Neural progenitor cell (in vitro differentiated cells): ENCODE data around the gene DIP2A. TPM values are rescaled to one million over a fixed set of nuclear protein-coding genes. Genes with fewer than 3 reads are reported as not detected.

ENCODE experiments used
- DNase-seq: peaks from one replicate; pipeline ENCODE4 v3.0.0-alpha.2; 2016; ENCODE audit warnings: low spot score
- H2AFZ ChIP-seq: fragments of 200-600 bp; sonication (generic); replicated peaks from 2 replicates; pipeline ENCODE4 v1.6.1; 2016; ENCODE audit warnings: antibody characterized with exemption
- H3F3A ChIP-seq: fragments of 200-600 bp; sonication (generic); 2 replicates; pipeline ENCODE4 v1.6.1; 2016; ENCODE audit warnings: antibody characterized with exemption, low read depth
- H3K27ac ChIP-seq: fragments of 200-600 bp; sonication (generic); 2 replicates; pipeline ENCODE4 v1.5.1; 2016; ENCODE audit warnings: mild to moderate bottlenecking
- H3K27me3 ChIP-seq: fragments of 200-600 bp; sonication (generic); 2 replicates; pipeline ENCODE4 v1.6.1; 2016; ENCODE audit warnings: mild to moderate bottlenecking, moderate library complexity
- H3K36me3 ChIP-seq: fragments of 200-600 bp; sonication (generic); 2 replicates; pipeline ENCODE4 v1.5.1; 2016
- H3K4me1 ChIP-seq: fragments of 200-600 bp; sonication (generic); 2 replicates; pipeline ENCODE4 v1.6.1; 2016; ENCODE audit warnings: mixed run types
- H3K4me2 ChIP-seq: fragments of 200-600 bp; sonication (generic); 2 replicates; pipeline ENCODE4 v1.6.1; 2016
- H3K4me3 ChIP-seq: fragments of 200-600 bp; sonication (generic); 2 replicates; pipeline ENCODE4 v1.5.1; 2016
- H3K79me2 ChIP-seq: fragments of 200-600 bp; sonication (generic); 2 replicates; pipeline ENCODE4 v1.6.1; 2016; ENCODE audit warnings: low read depth
- H3K9ac ChIP-seq: fragments of 200-600 bp; sonication (generic); 2 replicates; pipeline ENCODE4 v1.6.1; 2016
- H3K9me3 ChIP-seq: fragments of 200-600 bp; sonication (generic); 2 replicates; pipeline ENCODE4 v1.5.1; 2016; ENCODE audit warnings: low read depth
- H4K20me1 ChIP-seq: fragments of 200-600 bp; sonication (generic); 2 replicates; pipeline ENCODE4 v1.6.1; 2016; ENCODE audit warnings: low read depth
- H3K27ac Mint-ChIP-seq: 3 replicates; pipeline ENCODE4 v1.8.0; 2021; ENCODE audit warnings: mixed read lengths
- H3K27me3 Mint-ChIP-seq: 2 replicates; pipeline ENCODE4 v1.8.0; 2022; ENCODE audit warnings: low read depth, mild to moderate bottlenecking, inconsistent platforms, moderate library complexity, mixed read lengths; ENCODE audit not compliant: insufficient read depth
- H3K36me3 Mint-ChIP-seq: 3 replicates; pipeline ENCODE4 v1.8.0; 2021; ENCODE audit warnings: mixed read lengths
- H3K4me1 Mint-ChIP-seq: 3 replicates; pipeline ENCODE4 v1.8.0; 2021; ENCODE audit warnings: mixed read lengths
- H3K4me3 Mint-ChIP-seq: 3 replicates; pipeline ENCODE4 v1.8.0; 2021; ENCODE audit warnings: mild to moderate bottlenecking, moderate library complexity, mixed read lengths
- H3K9me3 Mint-ChIP-seq: 3 replicates; pipeline ENCODE4 v1.8.0; 2020; ENCODE audit warnings: mixed read lengths
- CTCF ChIP-seq: fragments of 200-600 bp; sonication (generic); IDR thresholded peaks from 2 replicates; pipeline ENCODE4 v1.5.1; 2017; ENCODE audit warnings: antibody characterized with exemption, mild to moderate bottlenecking
- EZH2 ChIP-seq: fragments of 200-600 bp; sonication (generic); IDR thresholded peaks from 2 replicates; pipeline ENCODE4 v1.6.1; 2017; ENCODE audit warnings: antibody characterized with exemption, mild to moderate bottlenecking, moderate library complexity
- EZH2phosphoT487 ChIP-seq: fragments of 200-600 bp; sonication (generic); IDR thresholded peaks from 2 replicates; pipeline ENCODE4 v1.6.1; 2017; ENCODE audit warnings: antibody characterized with exemption
- total RNA-seq: library from RNA; depleted of rRNA; stranded (reverse); fragments of >200 nt; gene quantifications from 2 replicates; pipeline ENCODE4 v1.2.3, GENCODE V29; 2015; ENCODE audit warnings: low replicate concordance

Gene DIP2A
- total RNA-seq, 1 donor from 2014 or later = 50.7 TPM

GRCh38 chr21:46562472-46562871, 103.8 kb downstream of the DIP2A start:
- H3K4me3 Mint-ChIP-seq = no peak overlapping the region

GRCh38 chr21:46562964-46563607, 104.4 kb downstream of the DIP2A start:
- no peak overlapping the region for H3K4me3 Mint-ChIP-seq
- Histone ChIP-seq H2AFZ (no peak overlapping the region), H3K4me2 (no peak overlapping the region), H3K79me2 (no peaks in the 10 kb centered on the region), H3K9me3 (no peaks in the 10 kb centered on the region), H3K9ac (no peak overlapping the region), H3K4me1 (no peaks in the 10 kb centered on the region), H3F3A (no peaks in the 10 kb centered on the region), H3K27me3 (no peaks in the 10 kb centered on the region), H3K4me3 (no peak overlapping the region), H3K27ac (no peak overlapping the region), H3K36me3 (no peaks in the 10 kb centered on the region), H4K20me1 (no peaks in the 10 kb centered on the region)
- H3K9me3 Mint-ChIP-seq = no peaks in the 10 kb centered on the region
- H3K4me1 Mint-ChIP-seq = peaks cover 6% of the 10 kb centered on the region
- no peaks in the 10 kb centered on the region for H3K27me3 Mint-ChIP-seq
- H3K27ac Mint-ChIP-seq = peak overlapping the region; percentile 12
- TF ChIP-seq CTCF (no peak), EZH2phosphoT487 (no peak), EZH2 (no peak)
- peaks cover 41% of the 10 kb centered on the region for H3K36me3 Mint-ChIP-seq
- no peak for DNase-seq

More at GRCh38 chr21:46562472-46562871, 103.8 kb downstream of the DIP2A start:
- Histone ChIP-seq H3F3A (no peaks in the 10 kb centered on the region), H3K9me3 (no peaks in the 10 kb centered on the region), H3K4me1 (no peaks in the 10 kb centered on the region), H3K36me3 (no peaks in the 10 kb centered on the region), H4K20me1 (no peaks in the 10 kb centered on the region), H3K79me2 (no peaks in the 10 kb centered on the region), H2AFZ (no peak overlapping the region), H3K27me3 (no peaks in the 10 kb centered on the region), H3K4me3 (no peak overlapping the region), H3K9ac (no peak overlapping the region), H3K4me2 (no peak overlapping the region), H3K27ac (no peak overlapping the region)
- peaks cover 36% of the 10 kb centered on the region for H3K36me3 Mint-ChIP-seq
- DNase-seq = no peak
- H3K27me3 Mint-ChIP-seq = no peaks in the 10 kb centered on the region
- TF ChIP-seq EZH2 (no peak), CTCF (no peak), EZH2phosphoT487 (no peak)
- peaks cover 6% of the 10 kb centered on the region for H3K4me1 Mint-ChIP-seq
- H3K27ac Mint-ChIP-seq = no peak overlapping the region
- H3K9me3 Mint-ChIP-seq = no peaks in the 10 kb centered on the region

- no peak for DNase-seq
- no peak overlapping the region for H3K4me3 ChIP-seq
- H3K27me3 ChIP-seq = no peaks in the 10 kb centered on the region
- H3K36me3 Mint-ChIP-seq = peaks cover 47% of the 10 kb centered on the region
- H3K79me2 ChIP-seq = no peaks in the 10 kb centered on the region
- H3K27ac ChIP-seq = no peak overlapping the region
- peaks cover 4% of the 10 kb centered on the region for H3K4me1 Mint-ChIP-seq
- H2AFZ ChIP-seq = no peak overlapping the region
- TF ChIP-seq CTCF (no peak), EZH2 (no peak), EZH2phosphoT487 (no peak)
- H3K27ac Mint-ChIP-seq = no peak overlapping the region
- H4K20me1 ChIP-seq = no peaks in the 10 kb centered on the region
- no peaks in the 10 kb centered on the region for H3K9me3 Mint-ChIP-seq
- H3K9me3 ChIP-seq = no peaks in the 10 kb centered on the region
- no peak overlapping the region for H3K4me3 Mint-ChIP-seq
- no peak overlapping the region for H3K9ac ChIP-seq
- H3K4me1 ChIP-seq = no peaks in the 10 kb centered on the region
- no peaks in the 10 kb centered on the region for H3K36me3 ChIP-seq
- H3K4me2 ChIP-seq = no peak overlapping the region
- H3K27me3 Mint-ChIP-seq = no peaks in the 10 kb centered on the region
- H3F3A ChIP-seq = no peaks in the 10 kb centered on the region
Observed at GRCh38 chr21:46564391-46564790, 105.7 kb downstream of the DIP2A start.
